Measurements from ENCODE around the gene NHERF1. TPM values are rescaled to one million over a fixed set of nuclear protein-coding genes. Genes with fewer than 3 reads are reported as not detected.

Gene NHERF1
- total and polyA plus RNA-seq, 2 of the 4 experiments (the other 2 are of a cell fraction), result 3.8 to 11.8 TPM

- H2AFZ ChIP-seq (replicated peaks; ENCODE audit: low read length, poor library complexity), result peak overlapping the region; percentile 83
- dilution Hi-C loops (cut with HindIII; ENCODE audit: low sequenced_read_pairs, unreplicated experiment), result no loop called here
Measured at GRCh38 chr17:74748279-74748528, 224 bp upstream of the NHERF1 start.

More at GRCh38 chr17:74748279-74748528, 224 bp upstream of the NHERF1 start:
- no peak overlapping the region for H3K27ac ChIP-seq (ENCODE audit: insufficient read depth, low read length)
- H2AK5ac ChIP-seq (ENCODE audit: low read depth, low read length), result no peak overlapping the region
- peaks cover 6 to 22% of the 10 kb centered on the region in 2 experiments for H3K79me1 ChIP-seq (ENCODE audit: low read depth in 1 of 2, low read length in 2 of 2)
- peaks cover 8% of the 10 kb centered on the region; the same call in 1 of the 2 replicates for H3K4me1 ChIP-seq (ENCODE audit: control insufficient read depth, insufficient read depth, low read length)
- no peak overlapping the region for H4K5ac ChIP-seq (ENCODE audit: low read depth, low read length)
- WGBS, 2 experiments (ENCODE audit: extremely low coverage in 2 of 2, insufficient read length in 1 of 2), result 0% methylated on average over 23 of the region's 34 CpGs; no CpG with 5 or more reads in 1 of the 2 experiments
- no peak overlapping the region; the same call in 1 of the 2 replicates for H3K4me2 ChIP-seq (ENCODE audit: low read depth, low read length)
- H3K9me1 ChIP-seq (ENCODE audit: insufficient read depth, low read length), result peaks cover 3% of the 10 kb centered on the region
- H3K27me3 ChIP-seq (ENCODE audit: control insufficient read depth, insufficient read depth, low read length), result no peaks in the 10 kb centered on the region
- no peak overlapping the region for H2BK20ac ChIP-seq (ENCODE audit: low read depth, low read length)
- peak overlapping the region; percentile 57 to 58; a peak in 2 of 4 replicates for H4K8ac ChIP-seq (ENCODE audit: low read depth in 2 of 2, low read length in 2 of 2)
- no TSS peak for BruUV-seq (replicated peaks)
- peak overlapping the region; percentile 19; the same call in 1 of the 2 replicates for H3K4ac ChIP-seq (ENCODE audit: low read depth, low read length)
- 0 out of 2 replicates have a peak overlapping the region, but pooled peaks have one; percentile 11 for H3K9ac ChIP-seq (ENCODE audit: low read depth, low read length)
- peaks cover 4% of the 10 kb centered on the region; the same call in 1 of the 2 replicates for H4K20me1 ChIP-seq (ENCODE audit: insufficient read depth, low read length)
- TF ChIP-seq SMC3 (IDR thresholded peaks at IDR 0.05; ENCODE audit: low read depth, low read length), result no peak
- TF ChIP-seq CTCF (conservative IDR thresholded peaks at IDR 0.05; ENCODE audit: low read depth, low read length), result peak; percentile 12; the same call in 1 of the 2 replicates
- H2BK120ac ChIP-seq (ENCODE audit: low read depth, low read length), result no peak overlapping the region
- no peak overlapping the region for H3K14ac ChIP-seq (replicated peaks; ENCODE audit: low read depth, low read length)
- H3K56ac ChIP-seq (ENCODE audit: extremely low read depth, insufficient read depth, low read length), result no peak overlapping the region
- peak overlapping the region; percentile 50 for H3K4me3 ChIP-seq (ENCODE audit: insufficient read depth, low read depth, low read length)
- H2BK15ac ChIP-seq (ENCODE audit: low read depth, low read length), result no peak overlapping the region
- H3K18ac ChIP-seq (ENCODE audit: low read depth, low read length), result no peak overlapping the region
- no peaks in the 10 kb centered on the region for H3K9me3 ChIP-seq (ENCODE audit: control insufficient read depth, insufficient read depth, low read length)
- H3K36me3 ChIP-seq (ENCODE audit: control insufficient read depth, insufficient read depth, low read length), result no peaks in the 10 kb centered on the region
- H2AK9ac ChIP-seq (replicated peaks; ENCODE audit: low read depth, low read length, poor library complexity), result peak overlapping the region; percentile 11
- ATAC-seq (ENCODE audit: low read depth) (no peak), DNase-seq (no peak)
- ChIA-PET CTCF (no interaction called here), POLR2A (ENCODE audit: unreplicated experiment) (no interaction called here)
- in situ Hi-C loops (cut with MboI; ENCODE audit: low sequenced_read_pairs) (loop anchor here (10.0 kb wide), 1 partner anchor 207 kb away; no protein-coding TSS in a partner anchor), intact Hi-C loops (cut with micrococcal nuclease) (loop anchor here (2.0 to 5.0 kb wide), 2 partner anchors 19 to 94 kb away; no protein-coding TSS in a partner anchor)
- H3K23ac ChIP-seq (ENCODE audit: low read depth, low read length), result no peak overlapping the region
- no peak overlapping the region; the same call in 1 of the 2 replicates for H4K91ac ChIP-seq (ENCODE audit: insufficient read depth, low read depth, low read length)
- H2BK5ac ChIP-seq (ENCODE audit: low read depth, low read length, poor library complexity, severe bottlenecking), result no peak overlapping the region
